ENCODE data around the gene LIPA.
"Not testable (repeated sequence)": the region's sequence is repeated elsewhere in the genome, so short reads cannot be mapped to it uniquely, and the experiment has no call there.

LIPA gene

GRCh38 chr10:89269433-89270152, 18.0 kb upstream of the LIPA start:
- DNase-seq = no peak

DNA sequence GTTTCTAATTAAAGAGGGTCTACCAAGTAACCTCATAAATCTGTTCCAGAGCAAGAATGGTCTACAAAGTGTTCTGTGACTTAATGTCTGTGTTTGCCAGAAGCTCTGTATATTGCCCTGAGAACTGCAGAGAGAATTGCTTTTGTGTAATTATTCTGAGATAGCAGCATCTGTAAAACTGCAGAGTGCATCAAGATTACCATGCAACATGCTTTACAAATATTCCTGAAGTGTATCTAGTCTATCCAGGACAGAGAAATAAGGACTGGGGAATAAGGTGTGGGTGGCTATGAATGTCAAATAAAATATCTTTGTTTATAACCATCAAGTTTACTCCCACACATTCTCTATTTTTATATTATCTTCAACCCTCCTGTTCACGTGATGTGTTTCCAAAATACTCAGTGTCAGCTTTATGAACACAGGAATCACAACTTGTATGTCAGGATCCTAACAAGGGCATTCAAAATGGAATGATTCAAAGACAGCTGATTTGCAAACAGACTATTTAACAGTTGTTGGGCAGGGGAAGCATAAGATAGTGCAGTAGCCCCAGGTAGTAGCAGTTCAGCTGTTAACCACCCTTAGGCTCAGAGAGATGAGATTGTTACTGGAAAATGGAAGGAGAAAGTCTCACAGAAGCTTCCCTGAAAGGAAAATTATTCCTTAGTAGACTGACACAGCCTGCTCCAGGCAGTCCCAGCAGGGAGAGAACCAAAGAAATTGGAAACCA, 15.3 kb upstream of the LIPA start:
- DNase-seq = no peak

- no peak for DNase-seq
Observed at GRCh38 chr10:89263531-89263930, 12.0 kb upstream of the LIPA start.

- no peak for DNase-seq
Observed at GRCh38 chr10:89263091-89263490, 11.5 kb upstream of the LIPA start.

- peak; percentile 25 for DNase-seq
Observed at GRCh38 chr10:89262086-89263051, 10.8 kb upstream of the LIPA start.

DNA sequence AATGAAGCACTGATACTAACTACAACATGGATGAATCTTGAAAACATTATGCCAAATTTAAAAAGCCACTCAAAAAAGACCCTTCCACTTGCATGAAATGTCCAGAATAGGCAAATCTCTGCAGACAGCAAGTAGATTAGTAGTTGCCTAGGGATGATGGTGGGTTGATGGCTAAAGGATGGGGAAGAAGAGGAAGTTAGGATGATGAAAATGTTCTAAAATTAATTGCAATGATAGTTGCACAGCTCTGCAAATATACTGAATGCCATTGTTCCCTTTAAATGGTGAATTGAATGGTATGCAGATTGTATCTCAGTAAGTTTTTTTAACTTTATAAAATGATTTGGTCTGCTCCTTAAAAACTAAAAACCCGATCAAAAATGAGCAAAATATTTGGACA, 7.3 kb upstream of the LIPA start:
- DNase-seq = no peak

DNA sequence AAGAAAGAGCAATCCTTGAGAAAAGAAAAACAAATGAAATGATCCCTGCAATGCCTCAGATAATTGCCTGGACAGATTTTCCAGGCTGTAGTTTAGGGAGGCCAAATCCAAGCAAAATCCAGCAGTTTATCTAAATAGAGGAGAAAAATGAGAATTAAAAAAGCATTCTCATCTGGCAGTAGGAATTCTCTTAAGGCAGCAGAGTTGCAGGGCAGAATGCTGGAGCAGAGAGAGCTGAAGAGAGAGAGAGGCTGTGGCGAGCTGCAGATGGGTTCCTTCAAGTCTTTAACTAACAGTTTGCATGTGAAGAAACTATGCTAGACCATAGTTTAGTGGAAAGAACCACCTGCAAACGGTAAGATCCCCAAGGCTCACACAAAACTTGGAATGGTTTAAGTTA, 6.0 kb upstream of the LIPA start:
- DNase-seq = peak; percentile 31

- no peak for DNase-seq
Observed at GRCh38 chr10:89256962-89257361, 5.4 kb upstream of the LIPA start.

DNA sequence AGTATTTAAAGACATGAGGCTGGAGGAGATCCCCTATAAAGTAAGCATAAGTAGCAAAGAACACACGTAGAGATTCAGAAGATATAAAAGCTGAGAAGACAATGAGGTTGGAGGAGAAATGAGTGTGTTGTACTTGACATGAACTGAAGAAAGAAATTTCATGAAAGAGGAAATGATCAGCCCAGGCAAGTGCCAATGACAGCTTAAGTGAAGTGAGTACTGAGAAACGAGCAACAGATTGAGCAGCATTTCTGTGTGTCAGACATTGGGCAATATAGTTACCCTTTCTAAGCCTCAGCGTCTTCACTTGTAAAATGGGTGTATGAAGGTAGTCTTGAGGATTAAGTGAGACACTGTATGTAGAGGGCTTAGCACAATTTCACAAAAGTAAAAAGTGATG, 4.8 kb upstream of the LIPA start:
- DNase-seq = no peak

DNA sequence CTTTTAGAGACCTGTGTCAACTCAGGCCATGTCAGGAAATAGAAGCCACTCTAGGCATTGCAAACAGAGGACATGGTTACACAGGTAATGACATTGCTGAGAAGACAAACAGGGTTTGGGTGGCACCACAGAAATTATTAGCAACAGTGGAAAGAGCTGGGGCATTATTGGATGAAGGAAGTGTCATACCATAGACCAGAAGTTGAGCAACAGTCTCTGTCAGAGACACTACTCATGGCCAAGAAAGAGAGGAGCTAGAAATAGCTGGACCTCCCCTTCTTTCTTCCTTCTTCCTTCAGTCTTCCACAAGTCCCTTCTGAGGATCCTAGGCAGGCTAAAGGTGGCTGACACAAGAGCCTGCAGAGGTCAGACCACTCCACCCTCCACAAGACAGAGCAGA, 4.2 kb upstream of the LIPA start:
- DNase-seq = no peak

- not testable (repeated sequence) for DNase-seq
Observed at GRCh38 chr10:89255091-89255579, 3.6 kb upstream of the LIPA start.

DNA sequence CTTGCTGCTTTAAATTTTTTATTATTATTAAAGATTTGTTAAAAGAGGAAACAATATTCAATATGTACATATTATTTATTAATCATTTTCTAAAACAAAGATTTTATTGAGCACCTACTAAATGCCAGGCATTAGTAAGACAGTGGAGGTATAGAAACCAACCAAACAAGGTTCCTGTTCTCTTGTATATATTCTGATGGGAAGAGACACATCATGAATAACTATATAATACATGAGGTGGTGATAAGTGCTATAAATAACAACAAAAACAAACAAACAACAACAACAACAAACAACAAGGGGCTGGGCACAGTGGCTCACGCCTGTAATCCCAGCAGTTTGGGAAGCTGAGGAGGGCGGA, 630 bp upstream of the LIPA start:
- DNase-seq = no peak

DNA sequence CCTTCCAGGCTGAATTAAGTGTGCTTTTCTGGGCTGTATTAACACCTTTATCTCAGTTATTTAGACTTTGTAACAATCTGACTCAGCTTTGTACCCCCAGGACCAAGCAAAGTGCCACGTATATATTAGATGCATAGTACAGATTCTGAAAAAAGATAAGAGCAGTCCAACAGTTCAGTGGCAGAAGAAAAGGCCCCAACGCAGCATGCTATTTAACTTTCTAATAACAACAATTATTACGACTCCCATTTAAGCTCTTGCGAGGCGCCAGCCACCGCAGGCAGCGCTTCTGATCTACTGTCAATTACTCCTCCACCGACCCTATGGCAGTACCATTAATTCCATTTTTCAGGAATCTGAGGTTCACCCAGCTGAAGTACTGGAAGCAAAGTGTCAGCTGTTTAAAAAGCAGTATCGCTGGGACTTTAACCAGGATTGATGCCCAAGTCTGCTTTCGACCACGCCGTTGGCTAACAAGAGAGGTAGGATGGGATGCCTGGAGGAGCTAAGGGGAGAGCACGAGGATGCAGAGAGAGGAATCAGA, 638 bp downstream of the LIPA start:
- no peak for DNase-seq

- no peak for DNase-seq
Observed at GRCh38 chr10:89248990-89249389, 2.6 kb downstream of the LIPA start.

DNA sequence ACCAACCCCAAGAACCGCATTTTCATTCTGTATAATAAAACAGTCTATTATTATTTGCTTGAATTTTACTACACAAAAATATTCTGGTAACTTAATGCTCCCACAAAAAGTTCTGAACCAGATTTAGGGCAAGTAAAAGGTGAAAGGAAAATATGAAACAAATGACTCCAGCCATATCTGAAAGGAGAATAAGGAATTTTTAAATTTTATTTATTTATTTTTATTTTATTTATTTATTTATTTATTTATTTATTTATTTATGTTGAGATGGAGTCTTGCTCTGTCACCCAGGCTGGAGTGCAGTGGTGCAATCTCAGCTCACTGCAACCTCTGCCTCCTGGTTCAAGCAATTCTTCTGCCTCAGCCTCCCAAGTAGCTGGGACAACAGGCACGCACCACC, 4.0 kb downstream of the LIPA start:
- not testable (repeated sequence) for DNase-seq

GRCh38 chr10:89245802-89246201, 5.8 kb downstream of the LIPA start:
- no peak for DNase-seq

- DNase-seq = no peak
Observed at GRCh38 chr10:89242840-89243568, 8.6 kb downstream of the LIPA start.

DNA sequence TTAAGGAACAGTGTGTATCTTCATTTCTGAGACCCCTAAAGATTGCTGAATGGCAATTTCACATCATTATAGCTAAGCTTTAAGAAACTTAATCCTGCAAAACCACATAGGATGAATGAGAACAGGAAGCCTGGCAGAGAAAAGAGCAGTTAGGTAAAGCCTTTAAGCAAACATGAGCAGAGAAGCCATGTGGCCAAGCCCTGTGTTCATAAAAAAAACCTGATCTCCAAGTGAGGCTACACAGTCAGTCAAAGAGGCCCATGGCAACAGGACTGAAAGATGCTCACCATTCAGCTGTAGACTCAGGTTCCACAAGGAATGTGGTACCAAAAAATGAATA, 9.3 kb downstream of the LIPA start:
- no peak for DNase-seq

- no peak for DNase-seq
Observed at GRCh38 chr10:89241486-89242344, 9.9 kb downstream of the LIPA start.

DNA sequence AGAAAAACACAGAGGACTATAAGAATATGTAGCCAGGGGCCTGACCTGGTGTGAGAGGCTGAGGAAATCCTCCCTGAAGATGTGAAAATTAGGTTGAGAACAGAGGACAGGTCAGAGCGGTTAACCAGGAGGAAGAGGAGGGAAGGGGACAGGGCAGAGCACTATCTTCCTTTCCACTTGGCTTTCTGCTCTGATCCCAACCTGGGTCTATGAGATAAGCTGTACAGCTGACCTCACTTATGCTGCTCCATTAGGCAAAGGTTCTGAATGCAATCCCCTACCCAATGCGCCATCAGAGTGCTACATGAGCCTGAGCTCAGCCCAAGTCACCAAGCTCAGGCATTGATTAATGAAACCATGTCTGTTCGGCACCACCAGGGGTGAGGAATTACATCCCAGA, 10.5 kb downstream of the LIPA start:
- no peak for DNase-seq

GRCh38 chr10:89240519-89240918, 11.1 kb downstream of the LIPA start:
- DNase-seq = no peak

Data from right hindlimb (tissue), 1 donor.